Loucy (cell line): ENCODE measurements around the gene SYNGR3.

Experiments
- H2AFZ ChIP-seq: fragments of 200-600 bp; sonication (generic); 2 replicates; pipeline ENCODE4 v1.6.0; 2016; ENCODE audit warnings: antibody characterized with exemption, mild to moderate bottlenecking, low read length, moderate library complexity
- H3F3A ChIP-seq: fragments of 200-600 bp; 2 replicates; pipeline ENCODE4 v1.6.0; 2016; ENCODE audit warnings: antibody characterized with exemption, low read depth, mild to moderate bottlenecking
- H3K27me3 ChIP-seq: fragments of 200-600 bp; sonication (generic); 2 replicates; pipeline ENCODE4 v1.6.1; 2014; ENCODE audit warnings: low read length, mild to moderate bottlenecking; ENCODE audit not compliant: insufficient read depth, poor library complexity, severe bottlenecking
- H3K36me3 ChIP-seq: fragments of 200-600 bp; sonication (generic); 2 replicates; pipeline ENCODE4 v1.6.1; 2016; ENCODE audit warnings: low read length; ENCODE audit not compliant: insufficient read depth
- H3K4me1 ChIP-seq: fragments of 200-600 bp; sonication (generic); 2 replicates; pipeline ENCODE4 v1.5.1; 2014; ENCODE audit warnings: low read length, mild to moderate bottlenecking; ENCODE audit not compliant: insufficient read depth, poor library complexity, severe bottlenecking
- H3K4me2 ChIP-seq: fragments of 200-600 bp; sonication (generic); 2 replicates; pipeline ENCODE4 v1.6.0; 2014; ENCODE audit warnings: antibody characterized with exemption, low read length, low read depth, mild to moderate bottlenecking; ENCODE audit not compliant: poor library complexity, severe bottlenecking
- H3K4me3 ChIP-seq: fragments of 200-600 bp; sonication (generic); 2 replicates; pipeline ENCODE4 v1.5.1; 2014; ENCODE audit warnings: low read length, mild to moderate bottlenecking, mixed read lengths; ENCODE audit not compliant: poor library complexity, severe bottlenecking
- H3K79me2 ChIP-seq: fragments of 200-600 bp; sonication (generic); 2 replicates; pipeline ENCODE4 v1.6.1; 2014; ENCODE audit warnings: low read length; ENCODE audit not compliant: insufficient read depth
- H3K9ac ChIP-seq: fragments of 200-600 bp; sonication (generic); 2 replicates; pipeline ENCODE4 v1.6.0; 2014; ENCODE audit warnings: mild to moderate bottlenecking, low read depth, low read length, moderate library complexity; ENCODE audit not compliant: poor library complexity, severe bottlenecking
- H3K9me2 ChIP-seq: fragments of 200-600 bp; sonication (generic); replicated peaks from 2 replicates; pipeline ENCODE4 v1.6.1; 2016; ENCODE audit warnings: low read depth, low read length, mixed read lengths
- H3K9me3 ChIP-seq: fragments of 200-600 bp; sonication (generic); 2 replicates; pipeline ENCODE4 v1.6.1; 2014; ENCODE audit warnings: mild to moderate bottlenecking, antibody characterized with exemption, low read length, low read depth; ENCODE audit not compliant: insufficient read depth
- H4K20me1 ChIP-seq: fragments of 200-600 bp; sonication (generic); 2 replicates; pipeline ENCODE4 v1.6.0; 2014; ENCODE audit warnings: antibody characterized with exemption, low read length, mild to moderate bottlenecking; ENCODE audit not compliant: insufficient read depth, poor library complexity, severe bottlenecking
- EZH2phosphoT487 ChIP-seq: fragments of 200-600 bp; IDR thresholded peaks from 2 replicates; pipeline ENCODE4 v1.6.1; 2018; ENCODE audit warnings: antibody characterized with exemption, mild to moderate bottlenecking, moderate library complexity, borderline replicate concordance
- TF ChIP-seq, protein P1 (sequence below): fragments of 200-600 bp; sonication (generic); conservative IDR thresholded peaks from 2 replicates; pipeline ENCODE4 v1.5.1; 2014; ENCODE audit warnings: mild to moderate bottlenecking, antibody characterized with exemption, low read length

SYNGR3 gene

DNA sequence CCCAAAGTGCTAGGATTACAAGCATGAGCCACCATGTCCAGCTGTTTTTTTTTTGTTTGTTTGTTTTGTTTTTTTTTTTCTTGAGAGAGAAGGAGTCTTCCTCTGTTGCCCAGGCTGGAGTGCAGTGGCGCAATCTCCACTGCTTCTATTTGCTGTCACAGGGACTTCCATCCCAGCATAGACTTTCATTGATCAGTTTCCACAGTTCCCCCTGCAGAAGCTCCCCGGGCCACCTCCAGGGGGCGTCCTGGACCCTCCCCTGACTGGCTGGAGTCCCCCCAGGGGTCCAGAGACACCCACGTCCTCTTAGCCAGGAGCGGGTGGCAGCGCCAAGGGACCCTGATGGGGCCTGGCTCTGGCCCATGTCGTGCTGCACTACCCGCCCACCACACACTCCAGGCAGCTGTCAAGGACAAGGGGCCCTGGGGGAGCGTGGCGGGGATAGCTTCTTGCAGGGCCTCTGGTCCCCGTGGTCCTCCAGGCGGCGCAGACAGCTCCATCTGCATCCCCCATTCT is 26.7 kb downstream of the SYNGR3 start:
- no peaks in the 10 kb centered on the region for H3K9me3 ChIP-seq
- TF ChIP-seq, protein P1, sequence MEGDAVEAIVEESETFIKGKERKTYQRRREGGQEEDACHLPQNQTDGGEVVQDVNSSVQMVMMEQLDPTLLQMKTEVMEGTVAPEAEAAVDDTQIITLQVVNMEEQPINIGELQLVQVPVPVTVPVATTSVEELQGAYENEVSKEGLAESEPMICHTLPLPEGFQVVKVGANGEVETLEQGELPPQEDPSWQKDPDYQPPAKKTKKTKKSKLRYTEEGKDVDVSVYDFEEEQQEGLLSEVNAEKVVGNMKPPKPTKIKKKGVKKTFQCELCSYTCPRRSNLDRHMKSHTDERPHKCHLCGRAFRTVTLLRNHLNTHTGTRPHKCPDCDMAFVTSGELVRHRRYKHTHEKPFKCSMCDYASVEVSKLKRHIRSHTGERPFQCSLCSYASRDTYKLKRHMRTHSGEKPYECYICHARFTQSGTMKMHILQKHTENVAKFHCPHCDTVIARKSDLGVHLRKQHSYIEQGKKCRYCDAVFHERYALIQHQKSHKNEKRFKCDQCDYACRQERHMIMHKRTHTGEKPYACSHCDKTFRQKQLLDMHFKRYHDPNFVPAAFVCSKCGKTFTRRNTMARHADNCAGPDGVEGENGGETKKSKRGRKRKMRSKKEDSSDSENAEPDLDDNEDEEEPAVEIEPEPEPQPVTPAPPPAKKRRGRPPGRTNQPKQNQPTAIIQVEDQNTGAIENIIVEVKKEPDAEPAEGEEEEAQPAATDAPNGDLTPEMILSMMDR, result peak; percentile 52
- TF ChIP-seq EZH2phosphoT487, result no peak
- no peaks in the 10 kb centered on the region for H3K9me2 ChIP-seq
- H3K79me2 ChIP-seq, result no peaks in the 10 kb centered on the region
- H3K36me3 ChIP-seq, result no peaks in the 10 kb centered on the region
- no peaks in the 10 kb centered on the region for H3K4me1 ChIP-seq
- H3K9ac ChIP-seq, result no peak overlapping the region
- no peaks in the 10 kb centered on the region for H4K20me1 ChIP-seq
- H3F3A ChIP-seq, result no peaks in the 10 kb centered on the region
- no peaks in the 10 kb centered on the region for H3K27me3 ChIP-seq
- H2AFZ ChIP-seq, result no peak overlapping the region
- H3K4me2 ChIP-seq, result no peak overlapping the region
- no peak overlapping the region for H3K4me3 ChIP-seq

DNA sequence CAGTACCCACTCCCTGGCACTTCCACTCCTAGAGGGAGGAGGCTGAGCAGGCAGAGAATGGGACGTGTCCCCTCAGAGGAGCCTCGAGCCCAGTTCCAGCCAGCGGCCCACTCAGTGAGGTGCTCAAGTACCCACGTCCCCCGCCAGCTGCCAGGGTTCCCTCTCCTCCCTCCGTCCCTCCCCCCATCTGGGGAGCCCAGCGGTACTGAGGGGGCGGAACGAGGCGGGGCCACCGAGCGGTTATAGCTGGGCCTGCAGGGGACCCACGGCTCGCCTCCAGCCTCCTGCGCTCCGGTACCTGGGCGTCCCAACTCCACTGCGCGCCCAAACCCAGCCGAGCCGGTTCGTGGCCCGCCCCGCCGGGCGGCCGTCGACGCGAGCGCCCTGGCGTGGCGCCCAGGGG is 29.7 kb downstream of the SYNGR3 start, which contains the start of gene NPW:
TSS of gene NPW (plus strand) at position 268 of the 403 bp plus-strand sequence.
- no peaks in the 10 kb centered on the region for H3K79me2 ChIP-seq
- H3K36me3 ChIP-seq, result no peaks in the 10 kb centered on the region
- no peaks in the 10 kb centered on the region for H4K20me1 ChIP-seq
- H3K9ac ChIP-seq, result no peak within 1 kb of the TSS
- H3K4me1 ChIP-seq, result peaks cover 10% of the 10 kb centered on the region
- no peak within 1 kb of the TSS for H3K4me2 ChIP-seq
- H3K9me2 ChIP-seq, result no peaks in the 10 kb centered on the region
- no peak within 1 kb of the TSS for H2AFZ ChIP-seq
- no peaks in the 10 kb centered on the region for H3F3A ChIP-seq
- TF ChIP-seq, protein P1, result no peak
- TF ChIP-seq EZH2phosphoT487, result no peak
- H3K4me3 ChIP-seq, result no peak within 1 kb of the TSS
- no peaks in the 10 kb centered on the region for H3K27me3 ChIP-seq
- no peaks in the 10 kb centered on the region for H3K9me3 ChIP-seq

- Histone ChIP-seq H3K9me2 (no peaks in the 10 kb centered on the region), H3K4me3 (no peak overlapping the region), H3K9ac (no peak overlapping the region), H3K27me3 (no peaks in the 10 kb centered on the region), H3K36me3 (no peaks in the 10 kb centered on the region), H3K4me1 (peaks cover 10% of the 10 kb centered on the region), H3K4me2 (no peak overlapping the region), H3K79me2 (no peaks in the 10 kb centered on the region), H4K20me1 (no peaks in the 10 kb centered on the region), H3F3A (no peaks in the 10 kb centered on the region), H3K9me3 (no peaks in the 10 kb centered on the region), H2AFZ (no peak overlapping the region)
- TF ChIP-seq, protein P1, result no peak
- no peak for TF ChIP-seq EZH2phosphoT487
These were observed 30.4 kb downstream of the SYNGR3 start for GRCh38 chr16:2019921-2020831.
